ENCODE data around the gene IGDCC3.

IGDCC3 gene

GRCh38 chr15:65318870-65319356 is 58.9 kb downstream of the IGDCC3 start:
- peak; percentile 61 to 84 for DNase-seq

GRCh38 chr15:65312400-65312916 is 65.3 kb downstream of the IGDCC3 start:
- no peak for DNase-seq

- no peak for DNase-seq
Observed at GRCh38 chr15:65311760-65312159, 66.0 kb downstream of the IGDCC3 start.

GRCh38 chr15:65310431-65311137 is 67.2 kb downstream of the IGDCC3 start:
- DNase-seq = no peak

GRCh38 chr15:65309882-65310418 is 67.9 kb downstream of the IGDCC3 start:
- no peak for DNase-seq

- DNase-seq = no peak
Observed at GRCh38 chr15:65307978-65308377, 69.8 kb downstream of the IGDCC3 start.

GRCh38 chr15:65306551-65306950 is 71.3 kb downstream of the IGDCC3 start:
- peak in 1 of 2 experiments; percentile 10 for DNase-seq

GRCh38 chr15:65305776-65306175 is 72.0 kb downstream of the IGDCC3 start:
- DNase-seq = no peak

- peak in 1 of 2 experiments; percentile 94 for DNase-seq
Observed at GRCh38 chr15:65305150-65305758, 72.5 kb downstream of the IGDCC3 start.

- peak; percentile 95 to 96 for DNase-seq
Observed at GRCh38 chr15:65304381-65305149, 73.2 kb downstream of the IGDCC3 start, which contains the start of gene RNU5B-1. RNU5B-1 (plus strand) TSS chr15:65304677.

- DNase-seq = peak; percentile 44 to 47
Observed at GRCh38 chr15:65303687-65304380, 74.0 kb downstream of the IGDCC3 start.

- no peak for DNase-seq
Observed at GRCh38 chr15:65302061-65302460, 75.7 kb downstream of the IGDCC3 start.

- DNase-seq = no peak
Observed at GRCh38 chr15:65300924-65301441, 76.8 kb downstream of the IGDCC3 start.

GRCh38 chr15:65298731-65299130 is 79.1 kb downstream of the IGDCC3 start:
- no peak for DNase-seq

GRCh38 chr15:65292938-65293518 is 84.8 kb downstream of the IGDCC3 start:
- DNase-seq = no peak

- no peak for DNase-seq
Observed at GRCh38 chr15:65290228-65290627, 87.6 kb downstream of the IGDCC3 start.

- DNase-seq = no peak
Observed at GRCh38 chr15:65289261-65289854, 88.4 kb downstream of the IGDCC3 start.

GRCh38 chr15:65287520-65287855 is 90.3 kb downstream of the IGDCC3 start:
- DNase-seq = no peak

- peak; percentile 60 to 91 for DNase-seq
Observed at GRCh38 chr15:65286704-65287519, 90.9 kb downstream of the IGDCC3 start, which contains the start of gene PARP16. PARP16 (minus strand) TSS chr15:65286883; CDS start chr15:65286426, 457 bp downstream.

- peak in 1 of 2 experiments; percentile 39 for DNase-seq
Observed at GRCh38 chr15:65286069-65286703, 91.6 kb downstream of the IGDCC3 start.
